ENCODE results near the gene SH3D19.

SH3D19 gene

DNA sequence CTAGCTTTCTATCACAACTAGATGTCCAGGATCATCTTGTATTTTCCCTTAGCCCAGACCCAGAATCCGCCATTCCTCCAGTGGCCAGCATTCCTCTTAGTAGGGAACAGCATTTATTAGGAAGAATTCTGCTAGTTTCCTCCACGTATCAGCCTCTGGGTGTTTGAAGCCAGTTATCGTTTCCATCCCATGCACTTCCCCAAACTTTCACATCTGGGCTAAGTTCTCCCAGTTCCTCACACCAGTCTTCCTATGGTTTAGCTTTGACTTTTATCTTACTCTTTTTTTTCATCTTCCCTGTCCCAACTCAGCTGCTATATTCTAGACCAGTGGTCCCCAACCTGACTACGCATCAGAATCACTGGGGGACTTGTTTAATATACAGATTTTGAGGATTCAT, 101.9 kb downstream of the SH3D19 start:
- H3K27me3 ChIP-seq (ENCODE audit: insufficient read depth, low read length, poor library complexity): peaks cover 6% of the 10 kb centered on the region
- no peak for DNase-seq

DNA sequence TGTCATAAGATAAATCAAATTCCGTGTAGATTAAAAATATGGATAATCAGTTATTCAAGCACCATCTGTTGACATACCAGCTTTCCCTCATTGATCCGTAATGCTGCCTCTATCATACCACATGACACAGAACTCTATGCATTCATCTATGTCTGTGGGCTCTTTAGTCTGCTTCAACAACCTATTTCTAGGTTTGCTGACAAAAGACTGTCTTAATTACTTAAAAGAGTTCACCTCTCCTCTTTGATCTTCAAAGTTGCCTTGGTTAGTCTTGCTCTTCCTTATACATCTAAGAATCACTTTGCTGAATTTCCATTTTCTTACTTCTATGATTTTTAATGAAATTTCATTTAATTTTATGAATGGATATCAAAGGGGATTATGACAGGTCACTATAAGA, 105.5 kb downstream of the SH3D19 start:
- TF ChIP-seq EZH2 (IDR thresholded peaks at IDR 0.05; ENCODE audit: borderline replicate concordance, low read depth, low read length, severe bottlenecking): no peak
- TF ChIP-seq, protein P1, sequence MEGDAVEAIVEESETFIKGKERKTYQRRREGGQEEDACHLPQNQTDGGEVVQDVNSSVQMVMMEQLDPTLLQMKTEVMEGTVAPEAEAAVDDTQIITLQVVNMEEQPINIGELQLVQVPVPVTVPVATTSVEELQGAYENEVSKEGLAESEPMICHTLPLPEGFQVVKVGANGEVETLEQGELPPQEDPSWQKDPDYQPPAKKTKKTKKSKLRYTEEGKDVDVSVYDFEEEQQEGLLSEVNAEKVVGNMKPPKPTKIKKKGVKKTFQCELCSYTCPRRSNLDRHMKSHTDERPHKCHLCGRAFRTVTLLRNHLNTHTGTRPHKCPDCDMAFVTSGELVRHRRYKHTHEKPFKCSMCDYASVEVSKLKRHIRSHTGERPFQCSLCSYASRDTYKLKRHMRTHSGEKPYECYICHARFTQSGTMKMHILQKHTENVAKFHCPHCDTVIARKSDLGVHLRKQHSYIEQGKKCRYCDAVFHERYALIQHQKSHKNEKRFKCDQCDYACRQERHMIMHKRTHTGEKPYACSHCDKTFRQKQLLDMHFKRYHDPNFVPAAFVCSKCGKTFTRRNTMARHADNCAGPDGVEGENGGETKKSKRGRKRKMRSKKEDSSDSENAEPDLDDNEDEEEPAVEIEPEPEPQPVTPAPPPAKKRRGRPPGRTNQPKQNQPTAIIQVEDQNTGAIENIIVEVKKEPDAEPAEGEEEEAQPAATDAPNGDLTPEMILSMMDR (IDR thresholded peaks at IDR 0.05; ENCODE audit: borderline replicate concordance, extremely low read depth, low read length, poor library complexity, severe bottlenecking): no peak
- H3K9me3 ChIP-seq (ENCODE audit: insufficient read depth, low read length, severe bottlenecking): no peaks in the 10 kb centered on the region
- no peaks in the 10 kb centered on the region for H3K79me2 ChIP-seq (ENCODE audit: insufficient read depth, low read length)
- DNase-seq: no peak
- no peaks in the 10 kb centered on the region for H3K27me3 ChIP-seq (ENCODE audit: insufficient read depth, low read length, poor library complexity)
- no peak overlapping the region for H3K27ac ChIP-seq (ENCODE audit: low read length)
- H3K9ac ChIP-seq (ENCODE audit: low read depth, low read length): no peak overlapping the region
- no peak overlapping the region for H3K4me2 ChIP-seq (ENCODE audit: insufficient read depth, low read length)
- H3K4me3 ChIP-seq (ENCODE audit: low read depth in 1 of 2, low read length in 2 of 2): no peak overlapping the region
- H3K36me3 ChIP-seq (ENCODE audit: insufficient read depth, low read length): no peaks in the 10 kb centered on the region
- H4K20me1 ChIP-seq (ENCODE audit: insufficient read depth, low read length): no peaks in the 10 kb centered on the region
- no peaks in the 10 kb centered on the region for H3K4me1 ChIP-seq (ENCODE audit: insufficient read depth, low read length)
- no peak for ATAC-seq (ENCODE audit: insufficient read depth, low read depth)
- H2AFZ ChIP-seq (ENCODE audit: low read depth, low read length): no peak overlapping the region

More for the DNA sequence above, 101.9 kb downstream of the SH3D19 start:
- Histone ChIP-seq H3K27ac (ENCODE audit: low read length) (no peak overlapping the region), H3K36me3 (ENCODE audit: insufficient read depth, low read length) (no peaks in the 10 kb centered on the region), H3K79me2 (ENCODE audit: insufficient read depth, low read length) (no peaks in the 10 kb centered on the region), H3K4me3 (ENCODE audit: low read depth in 1 of 2, low read length in 2 of 2) (no peak overlapping the region), H3K4me2 (ENCODE audit: insufficient read depth, low read length) (no peak overlapping the region), H3K9me3 (ENCODE audit: insufficient read depth, low read length, severe bottlenecking) (no peaks in the 10 kb centered on the region), H4K20me1 (ENCODE audit: insufficient read depth, low read length) (no peaks in the 10 kb centered on the region), H2AFZ (ENCODE audit: low read depth, low read length) (no peak overlapping the region), H3K9ac (ENCODE audit: low read depth, low read length) (no peak overlapping the region), H3K4me1 (ENCODE audit: insufficient read depth, low read length) (no peaks in the 10 kb centered on the region)
- no peak for TF ChIP-seq EZH2 (IDR thresholded peaks at IDR 0.05; ENCODE audit: borderline replicate concordance, low read depth, low read length, severe bottlenecking)
- TF ChIP-seq, protein P1 (IDR thresholded peaks at IDR 0.05; ENCODE audit: borderline replicate concordance, extremely low read depth, low read length, poor library complexity, severe bottlenecking): no peak
- no peak for ATAC-seq (ENCODE audit: insufficient read depth, low read depth)

DNA sequence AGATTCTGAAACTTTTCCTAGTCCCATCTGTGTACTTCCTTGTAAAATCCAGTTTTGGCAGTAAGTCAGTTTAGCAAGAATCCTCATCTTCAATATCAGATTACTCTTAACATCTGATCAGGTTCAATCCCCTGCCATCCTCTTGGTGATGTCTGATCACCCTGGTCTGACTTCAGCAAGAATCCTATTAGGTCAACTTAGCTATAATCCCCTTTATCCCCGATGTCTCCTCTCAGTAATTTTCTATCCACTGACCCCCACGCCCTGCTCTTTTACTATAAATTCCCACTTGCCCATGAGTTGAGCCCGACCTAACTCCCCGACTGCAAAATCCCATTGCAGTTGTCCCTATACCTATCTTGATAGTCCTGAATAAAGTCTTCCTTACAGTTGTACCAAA, 106.3 kb downstream of the SH3D19 start:
- H3K27me3 ChIP-seq (ENCODE audit: insufficient read depth, low read length, poor library complexity): no peaks in the 10 kb centered on the region

More for the DNA sequence above, 106.3 kb downstream of the SH3D19 start:
- no peaks in the 10 kb centered on the region for H3K4me1 ChIP-seq (ENCODE audit: insufficient read depth, low read length)
- no peak overlapping the region for H3K4me3 ChIP-seq (ENCODE audit: low read depth in 1 of 2, low read length in 2 of 2)
- H3K36me3 ChIP-seq (ENCODE audit: insufficient read depth, low read length): no peaks in the 10 kb centered on the region
- no peaks in the 10 kb centered on the region for H3K79me2 ChIP-seq (ENCODE audit: insufficient read depth, low read length)
- TF ChIP-seq EZH2 (IDR thresholded peaks at IDR 0.05; ENCODE audit: borderline replicate concordance, low read depth, low read length, severe bottlenecking): no peak
- TF ChIP-seq, protein P1 (IDR thresholded peaks at IDR 0.05; ENCODE audit: borderline replicate concordance, extremely low read depth, low read length, poor library complexity, severe bottlenecking): no peak
- ATAC-seq (ENCODE audit: insufficient read depth, low read depth) (no peak), DNase-seq (no peak)
- H3K27ac ChIP-seq (ENCODE audit: low read length): no peak overlapping the region
- H4K20me1 ChIP-seq (ENCODE audit: insufficient read depth, low read length): no peaks in the 10 kb centered on the region
- H2AFZ ChIP-seq (ENCODE audit: low read depth, low read length): no peak overlapping the region
- H3K9ac ChIP-seq (ENCODE audit: low read depth, low read length): no peak overlapping the region
- no peaks in the 10 kb centered on the region for H3K9me3 ChIP-seq (ENCODE audit: insufficient read depth, low read length, severe bottlenecking)
- H3K4me2 ChIP-seq (ENCODE audit: insufficient read depth, low read length): no peak overlapping the region
